Stimulated activated CD8-positive, alpha-beta memory T cell treated with anti-CD3 and anti-CD28 coated beads, Interleukin-15, amount 100 ng/mL, for 4 hours (primary cell): ENCODE data around the gene SYN1.

Experiments used
- DNase-seq, 2 donors: peaks; one replicate each; pipeline ENCODE4 v3.0.0-alpha.2; 2020; ENCODE audit warnings: low read depth in 2 of 2

The SYN1 gene

GRCh38 chrX:47523297-47523696 is 96.4 kb downstream of the SYN1 start:
- DNase-seq, result peak; percentile 45 to 48
